Gastroesophageal sphincter (tissue), 3 donors: ENCODE results near the gene ANKRD42.

Experiments
- POLR2A ChIP-seq, 2 donors: fragments of 450-650 bp; IDR thresholded peaks; one replicate each; pipeline ENCODE4 v1.6.1; 2017; ENCODE audit warnings: antibody characterized with exemption in 2 of 2, mild to moderate bottlenecking in 2 of 2, moderate library complexity in 1 of 2
- POLR2AphosphoS5 ChIP-seq: sonication (generic); formaldehyde crosslinking; IDR thresholded peaks from one replicate; pipeline ENCODE4 v1.6.1; 2017; ENCODE audit warnings: antibody characterized with exemption
- TF ChIP-seq, protein P1 (sequence below), 4 experiments: fragments of 200-600 bp in 2 of 4; fragments of 450-650 bp in 2 of 4; sonication (generic) in 1 of 4; IDR thresholded peaks; one replicate each; pipeline ENCODE4 v1.5.1; 2017 to 2019; ENCODE audit warnings: antibody characterized with exemption in 4 of 4, mild to moderate bottlenecking in 2 of 4, moderate library complexity in 2 of 4

DNA sequence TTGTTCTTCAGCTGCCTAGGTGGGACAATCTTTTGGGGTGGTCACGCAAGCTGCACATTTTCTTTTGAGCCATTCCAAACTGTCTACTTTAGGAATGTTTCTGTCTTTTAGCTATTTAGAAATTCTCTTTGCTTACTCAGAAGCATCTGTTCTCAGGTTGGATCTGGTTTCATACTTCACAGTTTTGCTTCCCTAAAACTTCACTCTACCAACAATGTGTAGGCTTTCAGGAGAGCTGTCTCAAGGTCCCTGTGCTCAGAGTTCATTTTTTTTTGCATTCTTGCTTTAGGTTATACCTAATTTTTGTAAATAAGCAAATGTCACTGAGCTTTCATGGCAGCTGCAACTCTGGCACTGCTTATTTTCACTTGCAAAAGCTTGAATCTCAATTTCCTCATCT lies 55.9 kb downstream of the ANKRD42 start:
- no peak for TF ChIP-seq POLR2A (IDR thresholded peaks at IDR 0.05)
- TF ChIP-seq, protein P1, sequence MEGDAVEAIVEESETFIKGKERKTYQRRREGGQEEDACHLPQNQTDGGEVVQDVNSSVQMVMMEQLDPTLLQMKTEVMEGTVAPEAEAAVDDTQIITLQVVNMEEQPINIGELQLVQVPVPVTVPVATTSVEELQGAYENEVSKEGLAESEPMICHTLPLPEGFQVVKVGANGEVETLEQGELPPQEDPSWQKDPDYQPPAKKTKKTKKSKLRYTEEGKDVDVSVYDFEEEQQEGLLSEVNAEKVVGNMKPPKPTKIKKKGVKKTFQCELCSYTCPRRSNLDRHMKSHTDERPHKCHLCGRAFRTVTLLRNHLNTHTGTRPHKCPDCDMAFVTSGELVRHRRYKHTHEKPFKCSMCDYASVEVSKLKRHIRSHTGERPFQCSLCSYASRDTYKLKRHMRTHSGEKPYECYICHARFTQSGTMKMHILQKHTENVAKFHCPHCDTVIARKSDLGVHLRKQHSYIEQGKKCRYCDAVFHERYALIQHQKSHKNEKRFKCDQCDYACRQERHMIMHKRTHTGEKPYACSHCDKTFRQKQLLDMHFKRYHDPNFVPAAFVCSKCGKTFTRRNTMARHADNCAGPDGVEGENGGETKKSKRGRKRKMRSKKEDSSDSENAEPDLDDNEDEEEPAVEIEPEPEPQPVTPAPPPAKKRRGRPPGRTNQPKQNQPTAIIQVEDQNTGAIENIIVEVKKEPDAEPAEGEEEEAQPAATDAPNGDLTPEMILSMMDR (IDR thresholded peaks at IDR 0.05) = no peak
- no peak for TF ChIP-seq POLR2AphosphoS5
